CD4-positive, alpha-beta T cell treated with Interleukin-15 for 1 hour (primary cell): ENCODE results near the gene PYGM.

Source experiments
- DNase-seq: peaks from one replicate; pipeline ENCODE4 v3.0.0-alpha.2; 2020

Gene PYGM

GRCh38 chr11:64766881-64767280 is 7.1 kb upstream of the PYGM start:
- DNase-seq = no peak

- DNase-seq = no peak
These were observed 6.3 kb upstream of the PYGM start for GRCh38 chr11:64765851-64766665.

GRCh38 chr11:64765291-64765850 is 5.6 kb upstream of the PYGM start:
- no peak for DNase-seq

GRCh38 chr11:64764753-64765152 is 5.0 kb upstream of the PYGM start:
- DNase-seq = no peak

GRCh38 chr11:64764040-64764611 is 4.4 kb upstream of the PYGM start:
- peak; percentile 75 for DNase-seq

GRCh38 chr11:64763526-64764039 is 3.8 kb upstream of the PYGM start:
- DNase-seq = no peak

- peak; percentile 39 for DNase-seq
These were observed 3.1 kb upstream of the PYGM start for GRCh38 chr11:64762674-64763525.

- no peak for DNase-seq
These were observed 2.5 kb upstream of the PYGM start for GRCh38 chr11:64762277-64762673.

GRCh38 chr11:64760759-64761420 is 1.1 kb upstream of the PYGM start:
- DNase-seq = no peak

GRCh38 chr11:64759131-64759721 is 548 bp downstream of the PYGM start:
- DNase-seq = no peak

- no peak for DNase-seq
These were observed 1.3 kb downstream of the PYGM start for GRCh38 chr11:64758330-64759079.

- DNase-seq = peak; percentile 2
These were observed 2.0 kb downstream of the PYGM start for GRCh38 chr11:64757549-64758329.

- no peak for DNase-seq
These were observed 4.0 kb downstream of the PYGM start for GRCh38 chr11:64755681-64756361.

- DNase-seq = no peak
These were observed 4.7 kb downstream of the PYGM start for GRCh38 chr11:64754919-64755662.

- DNase-seq = no peak
These were observed 5.5 kb downstream of the PYGM start for GRCh38 chr11:64754124-64754918.

- no peak for DNase-seq
These were observed 6.2 kb downstream of the PYGM start for GRCh38 chr11:64753380-64754123.

- DNase-seq = no peak
These were observed 6.8 kb downstream of the PYGM start for GRCh38 chr11:64753019-64753379.
